ENCODE measurements around the gene POMC. TPM values are rescaled to one million over a fixed set of nuclear protein-coding genes. Genes with fewer than 3 reads are reported as not detected.
"Not testable (repeated sequence)": the region's sequence is repeated elsewhere in the genome, so short reads cannot be mapped to it uniquely, and the experiment has no call there.

POMC gene
- total RNA-seq, 1 experiment from 2014 or later = not detected

GRCh38 chr2:25176541-25177181, 8.3 kb upstream of the POMC start:
- DNase-seq (ENCODE audit: low read depth) = no peak

GRCh38 chr2:25176138-25176537, 7.8 kb upstream of the POMC start:
- no peak for DNase-seq (ENCODE audit: low read depth)

GRCh38 chr2:25174192-25174861, 5.9 kb upstream of the POMC start:
- no peak for DNase-seq (ENCODE audit: low read depth)

- no peak for DNase-seq (ENCODE audit: low read depth)
These were observed 5.3 kb upstream of the POMC start for GRCh38 chr2:25173719-25174118.

- no peak for DNase-seq (ENCODE audit: low read depth)
These were observed 2.5 kb upstream of the POMC start for GRCh38 chr2:25170888-25171287.

GRCh38 chr2:25169073-25169470, 692 bp upstream of the POMC start:
- no peak for DNase-seq (ENCODE audit: low read depth)

- DNase-seq (ENCODE audit: low read depth) = no peak
These were observed 2.1 kb downstream of the POMC start for GRCh38 chr2:25165992-25166875.

- DNase-seq (ENCODE audit: low read depth) = no peak
These were observed 3.8 kb downstream of the POMC start for GRCh38 chr2:25164561-25164960.

- not testable (repeated sequence) for DNase-seq (ENCODE audit: low read depth)
These were observed 6.3 kb downstream of the POMC start for GRCh38 chr2:25162061-25162460.

- no peak for DNase-seq (ENCODE audit: low read depth)
These were observed 7.2 kb downstream of the POMC start for GRCh38 chr2:25161055-25161781.

- no peak for DNase-seq (ENCODE audit: low read depth)
These were observed 8.0 kb downstream of the POMC start for GRCh38 chr2:25160376-25160775.

- peak; percentile 5 for DNase-seq (ENCODE audit: low read depth)
These were observed 8.4 kb downstream of the POMC start for GRCh38 chr2:25159949-25160348.

GRCh38 chr2:25158096-25158852, 10.1 kb downstream of the POMC start:
- no peak for DNase-seq (ENCODE audit: low read depth)

- no peak for DNase-seq (ENCODE audit: low read depth)
These were observed 13.0 kb downstream of the POMC start for GRCh38 chr2:25155401-25155800.

- DNase-seq (ENCODE audit: low read depth) = peak; percentile 5
These were observed 16.7 kb downstream of the POMC start for GRCh38 chr2:25151718-25152117.

GRCh38 chr2:25150993-25151392, 17.4 kb downstream of the POMC start:
- not testable (repeated sequence) for DNase-seq (ENCODE audit: low read depth)

GRCh38 chr2:25149646-25150045, 18.7 kb downstream of the POMC start:
- no peak for DNase-seq (ENCODE audit: low read depth)

- no peak for DNase-seq (ENCODE audit: low read depth)
These were observed 21.5 kb downstream of the POMC start for GRCh38 chr2:25146896-25147295.

GRCh38 chr2:25145803-25146202, 22.6 kb downstream of the POMC start:
- no peak for DNase-seq (ENCODE audit: low read depth)

- DNase-seq (ENCODE audit: low read depth) = no peak
These were observed 27.3 kb downstream of the POMC start for GRCh38 chr2:25141120-25141519.

- not testable (repeated sequence) for DNase-seq (ENCODE audit: low read depth)
These were observed 27.8 kb downstream of the POMC start for GRCh38 chr2:25140535-25140934.
